ENCODE results near the gene HARS1.
"Not testable (repeated sequence)": the region's sequence is repeated elsewhere in the genome, so short reads cannot be mapped to it uniquely, and the experiment has no call there.

The HARS1 gene

DNA sequence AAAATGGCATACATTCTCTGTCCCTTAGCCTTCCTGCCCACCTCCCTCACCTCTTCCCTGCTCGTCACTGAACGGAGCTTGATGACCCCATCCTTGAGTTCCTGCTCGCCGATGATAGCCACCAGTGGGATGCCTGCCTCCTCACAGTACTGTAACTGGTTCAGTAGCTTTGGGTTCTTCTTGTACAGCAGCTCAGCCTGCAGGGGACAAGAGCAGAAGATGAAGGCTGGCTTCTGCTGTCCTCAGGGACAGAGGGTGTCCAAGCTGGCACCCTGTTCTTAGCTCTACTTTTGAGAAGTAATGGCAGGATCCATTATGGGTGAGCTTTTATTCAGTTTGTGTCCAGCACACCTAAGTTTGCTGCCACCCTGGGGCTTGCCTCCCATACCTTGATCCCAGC lies 16.5 kb downstream of the HARS1 start:
- CTCF ChIA-PET: interaction anchor here (0.7 to 1.5 kb wide), 6 partner anchors 10 to 32 kb away, joined by 3 to 4 read pairs (median 3); partner anchors contain the start of genes IK and NDUFA2
- no peak for DNase-seq (ENCODE audit: extremely low spot score)
- TF ChIP-seq, protein P1, sequence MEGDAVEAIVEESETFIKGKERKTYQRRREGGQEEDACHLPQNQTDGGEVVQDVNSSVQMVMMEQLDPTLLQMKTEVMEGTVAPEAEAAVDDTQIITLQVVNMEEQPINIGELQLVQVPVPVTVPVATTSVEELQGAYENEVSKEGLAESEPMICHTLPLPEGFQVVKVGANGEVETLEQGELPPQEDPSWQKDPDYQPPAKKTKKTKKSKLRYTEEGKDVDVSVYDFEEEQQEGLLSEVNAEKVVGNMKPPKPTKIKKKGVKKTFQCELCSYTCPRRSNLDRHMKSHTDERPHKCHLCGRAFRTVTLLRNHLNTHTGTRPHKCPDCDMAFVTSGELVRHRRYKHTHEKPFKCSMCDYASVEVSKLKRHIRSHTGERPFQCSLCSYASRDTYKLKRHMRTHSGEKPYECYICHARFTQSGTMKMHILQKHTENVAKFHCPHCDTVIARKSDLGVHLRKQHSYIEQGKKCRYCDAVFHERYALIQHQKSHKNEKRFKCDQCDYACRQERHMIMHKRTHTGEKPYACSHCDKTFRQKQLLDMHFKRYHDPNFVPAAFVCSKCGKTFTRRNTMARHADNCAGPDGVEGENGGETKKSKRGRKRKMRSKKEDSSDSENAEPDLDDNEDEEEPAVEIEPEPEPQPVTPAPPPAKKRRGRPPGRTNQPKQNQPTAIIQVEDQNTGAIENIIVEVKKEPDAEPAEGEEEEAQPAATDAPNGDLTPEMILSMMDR (IDR thresholded peaks at IDR 0.05; ENCODE audit: control extremely low read depth, extremely low read depth, low read depth, missing control alignments): no peak
- POLR2A ChIA-PET: interaction anchor here (0.7 to 1.6 kb wide), 4 partner anchors 9 to 273 kb away, joined by 4 to 5 read pairs (median 4); partner anchors contain the start of genes ANKHD1, HARS1, HARS2 and IK

DNA sequence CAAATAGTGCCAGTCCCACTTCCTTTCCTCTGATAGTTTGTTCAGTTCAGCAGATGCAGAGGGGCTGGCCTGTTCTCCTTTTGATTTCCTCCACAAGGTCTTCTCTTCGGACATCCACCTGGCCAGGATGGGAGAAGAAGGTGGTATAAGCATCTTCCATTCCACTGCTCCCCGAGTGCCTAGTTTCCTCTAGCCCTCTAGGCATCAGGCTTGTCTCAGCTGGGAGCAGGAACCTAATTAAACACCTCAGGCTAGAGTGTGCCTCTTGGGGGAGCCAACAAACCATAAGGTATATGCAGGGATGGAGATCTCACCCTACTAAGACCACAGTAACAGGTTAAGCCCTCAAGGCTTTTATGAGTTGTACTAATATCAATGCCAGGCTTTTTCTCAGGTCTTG lies 17.0 kb downstream of the HARS1 start:
- POLR2A ChIA-PET: interaction anchor here (0.7 to 1.6 kb wide), 3 partner anchors 9 to 273 kb away, joined by 4 to 5 read pairs (median 5); partner anchors contain the start of genes ANKHD1, IK and NDUFA2
- TF ChIP-seq, protein P1 (IDR thresholded peaks at IDR 0.05; ENCODE audit: control extremely low read depth, extremely low read depth, low read depth, missing control alignments): no peak
- CTCF ChIA-PET: interaction anchor here (0.9 to 1.5 kb wide), 5 partner anchors 10 to 35 kb away, joined by 3 to 4 read pairs (median 3); no protein-coding TSS in a partner anchor
- DNase-seq (ENCODE audit: extremely low spot score): no peak

DNA sequence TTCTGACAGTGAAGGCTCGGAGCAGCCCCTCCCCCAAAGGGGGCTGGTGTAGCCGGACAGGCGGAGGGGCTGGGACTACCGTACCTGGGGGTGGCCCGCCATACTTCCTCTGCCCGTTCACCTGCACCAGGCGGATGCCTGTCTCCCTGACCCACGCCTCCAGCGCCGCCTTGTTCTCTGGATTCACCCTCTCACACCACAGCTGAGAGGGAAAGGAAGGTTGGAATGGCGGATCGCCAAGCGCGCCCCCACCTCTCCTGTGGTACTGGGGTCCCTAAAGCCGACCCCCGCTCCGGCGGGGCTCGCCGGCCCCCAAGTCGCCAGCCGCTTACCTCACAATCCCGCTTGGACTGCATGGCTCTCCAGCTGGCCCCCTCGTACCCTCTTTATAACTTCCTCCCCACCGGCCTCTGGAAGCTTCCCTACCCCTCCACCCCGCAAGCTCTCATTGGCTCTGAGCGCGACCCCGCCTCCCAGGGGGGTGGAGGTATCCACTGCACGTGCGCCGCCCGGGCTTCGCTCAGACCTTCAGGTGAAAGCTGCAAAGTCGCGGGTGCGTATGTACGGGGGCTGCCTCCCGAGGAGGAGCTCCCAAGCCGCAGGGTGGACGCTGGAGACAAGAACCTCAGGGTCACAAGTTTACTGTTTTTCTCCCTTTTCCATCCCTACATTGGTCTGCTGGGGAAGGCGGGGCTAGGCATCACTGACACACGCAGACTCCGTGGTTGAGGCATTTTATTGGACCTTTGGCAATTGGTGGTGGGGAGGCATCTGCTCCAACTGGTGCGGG lies 17.8 kb downstream of the HARS1 start, which contains the start of gene DND1:
Gene DND1 (minus strand): TSS at position 390 of the 790 bp plus-strand sequence. CDS start 34 bp downstream, at position 356.
- TF ChIP-seq, protein P1 (IDR thresholded peaks at IDR 0.05; ENCODE audit: control extremely low read depth, extremely low read depth, low read depth, missing control alignments): no peak
- DNase-seq (ENCODE audit: extremely low spot score): no peak
- CTCF ChIA-PET: interaction anchor here (1.3 kb wide), 1 partner anchor 35 kb away, joined by 3 read pairs; no protein-coding TSS in a partner anchor
- POLR2A ChIA-PET: no interaction called here

DNA sequence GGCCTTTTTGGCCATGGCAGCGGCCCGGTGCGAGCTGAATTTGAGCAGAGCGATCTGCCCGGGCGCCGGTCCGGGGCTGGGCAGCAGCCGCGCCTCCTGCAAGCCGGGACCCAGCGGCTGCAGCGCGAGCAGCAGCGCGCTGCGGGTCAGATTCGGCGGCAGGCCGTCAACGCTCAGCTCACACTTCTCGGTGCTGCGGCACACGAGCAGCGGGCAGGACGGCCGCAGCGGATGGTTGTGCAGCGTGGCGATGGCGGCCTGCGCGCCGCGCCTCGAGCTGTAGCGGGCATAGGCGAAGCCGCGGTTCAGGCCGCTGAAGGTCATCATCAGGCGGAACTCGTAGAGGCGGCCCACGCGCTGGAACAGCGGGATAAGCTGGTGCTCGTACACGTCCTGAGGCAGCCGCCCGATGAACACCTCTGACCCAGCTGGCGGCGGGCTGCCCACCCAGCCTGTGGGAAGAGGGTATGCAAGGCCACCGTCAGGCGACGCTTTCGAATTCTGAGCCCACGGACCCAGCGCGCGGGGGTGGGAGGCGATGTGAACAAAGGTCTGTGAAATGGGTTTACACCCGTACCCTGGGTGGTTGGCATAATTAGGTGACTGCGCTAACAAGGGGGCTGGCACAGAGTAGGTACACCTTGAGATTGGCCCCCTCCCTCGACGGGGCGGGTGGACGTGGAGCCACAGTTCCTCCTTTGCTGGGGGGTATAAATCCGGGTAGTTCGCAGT lies 18.5 kb downstream of the HARS1 start:
- TF ChIP-seq, protein P1 (IDR thresholded peaks at IDR 0.05; ENCODE audit: control extremely low read depth, extremely low read depth, low read depth, missing control alignments): no peak
- ChIA-PET POLR2A (no interaction called here), CTCF (interaction anchor here (1.3 kb wide), 1 partner anchor 34 kb away, joined by 3 read pairs; no protein-coding TSS in a partner anchor)
- no peak for DNase-seq (ENCODE audit: extremely low spot score)

DNA sequence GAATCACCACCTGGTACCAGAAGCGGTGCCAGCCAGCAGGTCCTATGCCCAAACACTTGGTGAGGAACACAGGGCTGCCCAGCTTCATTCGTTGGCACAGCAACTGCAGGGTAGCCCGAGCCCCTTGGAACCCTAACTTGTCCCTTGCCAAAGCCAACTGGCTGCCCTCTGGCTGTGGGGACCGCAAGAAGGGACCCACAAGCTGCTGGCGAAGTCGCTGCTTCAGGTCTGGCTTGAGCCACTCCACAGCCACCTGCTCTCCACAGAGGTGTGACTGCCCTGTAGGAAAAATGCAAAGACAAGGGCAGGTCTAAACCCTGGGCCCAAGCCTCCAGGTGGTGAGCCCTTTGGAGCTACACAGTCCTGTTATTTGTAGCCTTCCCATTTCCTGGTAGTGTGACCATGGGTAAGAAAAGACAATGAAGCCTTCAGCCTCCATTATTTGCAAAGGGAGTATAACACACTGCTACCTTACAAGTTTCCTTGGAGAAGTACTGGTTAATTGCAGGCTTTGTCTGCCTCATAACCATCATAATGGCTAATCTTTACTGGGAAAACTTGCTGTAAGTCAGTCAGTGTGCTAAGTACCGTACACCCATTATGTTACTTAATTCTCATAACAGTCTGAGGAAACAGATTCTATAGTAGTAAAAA lies 19.6 kb downstream of the HARS1 start:
- POLR2A ChIA-PET: no interaction called here
- TF ChIP-seq, protein P1 (IDR thresholded peaks at IDR 0.05; ENCODE audit: control extremely low read depth, extremely low read depth, low read depth, missing control alignments): no peak
- CTCF ChIA-PET: no interaction called here
- no peak for DNase-seq (ENCODE audit: extremely low spot score)

DNA sequence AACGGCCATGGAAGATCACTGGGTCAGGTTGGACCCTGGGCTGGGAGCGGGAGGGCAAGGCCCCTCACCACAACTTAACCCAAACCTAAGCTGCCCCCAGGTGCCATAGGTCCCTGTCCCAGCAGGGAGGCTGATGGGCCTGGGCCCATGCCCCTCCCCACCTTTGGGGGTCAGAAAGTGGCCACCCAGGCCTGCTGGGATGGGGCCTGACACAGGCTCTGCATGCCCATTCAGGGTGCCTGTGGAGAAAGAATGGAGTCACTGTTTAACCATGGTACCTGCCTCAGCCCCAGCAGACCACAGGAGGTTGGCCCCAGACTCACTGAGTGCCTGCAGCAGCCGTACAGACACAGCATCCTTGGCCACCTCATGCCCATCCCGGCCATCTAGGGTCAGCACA lies 20.1 kb downstream of the HARS1 start:
- POLR2A ChIA-PET: interaction anchor here (0.6 kb wide), 2 partner anchors 8 to 23 kb away, joined by 4 read pairs; partner anchors contain the start of gene IK
- CTCF ChIA-PET; DNase-seq (ENCODE audit: extremely low spot score): not testable (repeated sequence)

All from GM10248 (cell line).